DOHH2 (cell line): Measurements from ENCODE around the gene LRRC55.

Source experiments
- CTCF ChIP-seq: fragments of 200-600 bp; sonication (generic); IDR thresholded peaks from one replicate; pipeline ENCODE4 v1.5.1; 2014; ENCODE audit warnings: antibody characterized with exemption, mild to moderate bottlenecking, low read depth, low read length; ENCODE audit not compliant: poor library complexity, severe bottlenecking
- EZH2phosphoT487 ChIP-seq: fragments of 200-600 bp; sonication (generic); IDR thresholded peaks from 2 replicates; pipeline ENCODE4 v1.6.1; 2017; ENCODE audit warnings: borderline replicate concordance, mild to moderate bottlenecking, antibody characterized with exemption, low read length, moderate library complexity, mixed read lengths

GRCh38 chr11:57180081-57180561 lies 1.6 kb upstream of the LRRC55 start:
- TF ChIP-seq CTCF, result no peak
- no peak for TF ChIP-seq EZH2phosphoT487
